Measurements from ENCODE around the gene CYTH1.
A peak's percentile ranks its signal among the peaks of the same experiment; 100 is the strongest.

Gene CYTH1

GRCh38 chr17:78723957-78724356 is 58.1 kb downstream of the CYTH1 start:
- H3K4me1 ChIP-seq (ENCODE audit: insufficient read depth, insufficient read length) = peaks cover 21% of the 10 kb centered on the region
- DNase-seq (ENCODE audit: low read depth, low spot score) = no peak
- no peaks in the 10 kb centered on the region for H3K9me3 ChIP-seq (ENCODE audit: insufficient read depth, low read length)
- peak overlapping the region; percentile 44 for H3K9ac ChIP-seq (ENCODE audit: insufficient read length, low read depth)
- no peak for TF ChIP-seq SUZ12 (IDR thresholded peaks at IDR 0.05; ENCODE audit: extremely low read depth, insufficient read depth, insufficient read length)
- no peak for TF ChIP-seq ZNF274 (IDR thresholded peaks at IDR 0.05; ENCODE audit: low read depth, low read length)
- TF ChIP-seq YY1 (IDR thresholded peaks at IDR 0.05; ENCODE audit: insufficient read depth, insufficient read length) = no peak
- peak overlapping the region; percentile 22 for H3K4me3 ChIP-seq (ENCODE audit: insufficient read length, low read depth)
- H3K36me3 ChIP-seq (ENCODE audit: insufficient read depth, insufficient read length, low read length) = no peaks in the 10 kb centered on the region
- H3K27me3 ChIP-seq (ENCODE audit: insufficient read depth, insufficient read length) = no peaks in the 10 kb centered on the region

- Histone ChIP-seq H3K27me3 (ENCODE audit: insufficient read depth, insufficient read length) (no peaks in the 10 kb centered on the region), H3K9ac (ENCODE audit: insufficient read length, low read depth) (peak overlapping the region; percentile 70), H3K36me3 (ENCODE audit: insufficient read depth, insufficient read length, low read length) (no peaks in the 10 kb centered on the region), H3K4me3 (ENCODE audit: insufficient read length, low read depth) (peak overlapping the region; percentile 22), H3K9me3 (ENCODE audit: insufficient read depth, low read length) (no peaks in the 10 kb centered on the region), H3K4me1 (ENCODE audit: insufficient read depth, insufficient read length) (peaks cover 22% of the 10 kb centered on the region)
- DNase-seq (ENCODE audit: low read depth, low spot score) = peak; percentile 57
- TF ChIP-seq ZNF274 (IDR thresholded peaks at IDR 0.05; ENCODE audit: low read depth, low read length) (no peak), SUZ12 (IDR thresholded peaks at IDR 0.05; ENCODE audit: extremely low read depth, insufficient read depth, insufficient read length) (no peak), YY1 (IDR thresholded peaks at IDR 0.05; ENCODE audit: insufficient read depth, insufficient read length) (no peak)
Observed at GRCh38 chr17:78723001-78723796, 58.9 kb downstream of the CYTH1 start.

- Histone ChIP-seq H3K4me3 (ENCODE audit: insufficient read length, low read depth) (no peak overlapping the region), H3K36me3 (ENCODE audit: insufficient read depth, insufficient read length, low read length) (no peaks in the 10 kb centered on the region), H3K27me3 (ENCODE audit: insufficient read depth, insufficient read length) (no peaks in the 10 kb centered on the region), H3K4me1 (ENCODE audit: insufficient read depth, insufficient read length) (peaks cover 20% of the 10 kb centered on the region), H3K9me3 (ENCODE audit: insufficient read depth, low read length) (no peaks in the 10 kb centered on the region), H3K9ac (ENCODE audit: insufficient read length, low read depth) (no peak overlapping the region)
- TF ChIP-seq SUZ12 (IDR thresholded peaks at IDR 0.05; ENCODE audit: extremely low read depth, insufficient read depth, insufficient read length) = no peak
- no peak for TF ChIP-seq ZNF274 (IDR thresholded peaks at IDR 0.05; ENCODE audit: low read depth, low read length)
- no peak for TF ChIP-seq YY1 (IDR thresholded peaks at IDR 0.05; ENCODE audit: insufficient read depth, insufficient read length)
- no peak for DNase-seq (ENCODE audit: low read depth, low spot score)
Observed at GRCh38 chr17:78722246-78722761, 59.8 kb downstream of the CYTH1 start.

GRCh38 chr17:78719630-78720298 is 62.3 kb downstream of the CYTH1 start:
- H3K4me1 ChIP-seq (ENCODE audit: insufficient read depth, insufficient read length) = peaks cover 21% of the 10 kb centered on the region
- TF ChIP-seq SUZ12 (IDR thresholded peaks at IDR 0.05; ENCODE audit: extremely low read depth, insufficient read depth, insufficient read length) (no peak), YY1 (IDR thresholded peaks at IDR 0.05; ENCODE audit: insufficient read depth, insufficient read length) (no peak), ZNF274 (IDR thresholded peaks at IDR 0.05; ENCODE audit: low read depth, low read length) (no peak)
- H3K27me3 ChIP-seq (ENCODE audit: insufficient read depth, insufficient read length) = no peaks in the 10 kb centered on the region
- DNase-seq (ENCODE audit: low read depth, low spot score) = no peak
- H3K9ac ChIP-seq (ENCODE audit: insufficient read length, low read depth) = no peak overlapping the region
- H3K36me3 ChIP-seq (ENCODE audit: insufficient read depth, insufficient read length, low read length) = no peaks in the 10 kb centered on the region
- H3K4me3 ChIP-seq (ENCODE audit: insufficient read length, low read depth) = no peak overlapping the region
- H3K9me3 ChIP-seq (ENCODE audit: insufficient read depth, low read length) = no peaks in the 10 kb centered on the region

GRCh38 chr17:78718575-78719208 is 63.4 kb downstream of the CYTH1 start:
- no peak for TF ChIP-seq SUZ12 (IDR thresholded peaks at IDR 0.05; ENCODE audit: extremely low read depth, insufficient read depth, insufficient read length)
- no peak for TF ChIP-seq YY1 (IDR thresholded peaks at IDR 0.05; ENCODE audit: insufficient read depth, insufficient read length)
- no peak for TF ChIP-seq ZNF274 (IDR thresholded peaks at IDR 0.05; ENCODE audit: low read depth, low read length)
- Histone ChIP-seq H3K9me3 (ENCODE audit: insufficient read depth, low read length) (no peaks in the 10 kb centered on the region), H3K4me3 (ENCODE audit: insufficient read length, low read depth) (no peak overlapping the region), H3K36me3 (ENCODE audit: insufficient read depth, insufficient read length, low read length) (no peaks in the 10 kb centered on the region), H3K4me1 (ENCODE audit: insufficient read depth, insufficient read length) (peaks cover 17% of the 10 kb centered on the region), H3K9ac (ENCODE audit: insufficient read length, low read depth) (no peak overlapping the region), H3K27me3 (ENCODE audit: insufficient read depth, insufficient read length) (no peaks in the 10 kb centered on the region)
- no peak for DNase-seq (ENCODE audit: low read depth, low spot score)

GRCh38 chr17:78717431-78717980 is 64.6 kb downstream of the CYTH1 start:
- H3K36me3 ChIP-seq (ENCODE audit: insufficient read depth, insufficient read length, low read length) = no peaks in the 10 kb centered on the region
- H3K9ac ChIP-seq (ENCODE audit: insufficient read length, low read depth) = no peak overlapping the region
- no peak for DNase-seq (ENCODE audit: low read depth, low spot score)
- H3K9me3 ChIP-seq (ENCODE audit: insufficient read depth, low read length) = no peaks in the 10 kb centered on the region
- no peak for TF ChIP-seq ZNF274 (IDR thresholded peaks at IDR 0.05; ENCODE audit: low read depth, low read length)
- TF ChIP-seq SUZ12 (IDR thresholded peaks at IDR 0.05; ENCODE audit: extremely low read depth, insufficient read depth, insufficient read length) = no peak
- no peaks in the 10 kb centered on the region for H3K27me3 ChIP-seq (ENCODE audit: insufficient read depth, insufficient read length)
- H3K4me1 ChIP-seq (ENCODE audit: insufficient read depth, insufficient read length) = peaks cover 10% of the 10 kb centered on the region
- H3K4me3 ChIP-seq (ENCODE audit: insufficient read length, low read depth) = no peak overlapping the region
